Measurements from ENCODE around the gene PCSK5. TPM values are rescaled to one million over a fixed set of nuclear protein-coding genes. Genes with fewer than 3 reads are reported as not detected.

PCSK5 gene
- polyA plus RNA-seq, 1 experiment = 1.6 TPM

DNA sequence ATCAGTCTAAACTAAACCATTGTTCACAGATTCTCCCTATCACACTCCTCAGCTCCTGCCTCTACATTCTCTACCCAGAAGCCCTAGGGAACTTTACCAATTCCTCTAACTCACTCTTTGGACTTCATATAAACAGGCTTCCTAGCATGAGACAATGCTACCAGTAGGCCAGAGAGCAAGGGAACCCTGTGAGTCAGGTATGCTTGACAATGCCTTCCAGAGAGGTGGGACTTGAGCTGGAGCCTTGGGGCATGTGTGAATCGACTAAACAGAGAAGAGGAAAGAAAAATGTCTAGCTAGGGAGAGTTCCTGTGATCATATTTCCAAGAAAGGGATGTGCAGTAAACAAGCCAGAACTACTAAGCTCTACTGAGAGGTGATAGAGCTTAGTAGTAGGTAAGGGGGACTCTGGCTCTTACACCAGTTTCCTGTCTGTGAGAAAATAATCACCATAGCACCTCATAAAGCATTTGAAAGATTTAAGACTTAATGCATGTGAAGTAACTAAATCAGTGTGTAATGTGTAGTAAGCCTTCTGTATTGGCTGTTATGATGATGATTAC is 510.1 kb downstream of the PCSK5 start:
- H3K9me3 ChIP-seq (ENCODE audit: control insufficient read depth, insufficient read depth, low read length) = no peaks in the 10 kb centered on the region
- TF ChIP-seq, protein P1, sequence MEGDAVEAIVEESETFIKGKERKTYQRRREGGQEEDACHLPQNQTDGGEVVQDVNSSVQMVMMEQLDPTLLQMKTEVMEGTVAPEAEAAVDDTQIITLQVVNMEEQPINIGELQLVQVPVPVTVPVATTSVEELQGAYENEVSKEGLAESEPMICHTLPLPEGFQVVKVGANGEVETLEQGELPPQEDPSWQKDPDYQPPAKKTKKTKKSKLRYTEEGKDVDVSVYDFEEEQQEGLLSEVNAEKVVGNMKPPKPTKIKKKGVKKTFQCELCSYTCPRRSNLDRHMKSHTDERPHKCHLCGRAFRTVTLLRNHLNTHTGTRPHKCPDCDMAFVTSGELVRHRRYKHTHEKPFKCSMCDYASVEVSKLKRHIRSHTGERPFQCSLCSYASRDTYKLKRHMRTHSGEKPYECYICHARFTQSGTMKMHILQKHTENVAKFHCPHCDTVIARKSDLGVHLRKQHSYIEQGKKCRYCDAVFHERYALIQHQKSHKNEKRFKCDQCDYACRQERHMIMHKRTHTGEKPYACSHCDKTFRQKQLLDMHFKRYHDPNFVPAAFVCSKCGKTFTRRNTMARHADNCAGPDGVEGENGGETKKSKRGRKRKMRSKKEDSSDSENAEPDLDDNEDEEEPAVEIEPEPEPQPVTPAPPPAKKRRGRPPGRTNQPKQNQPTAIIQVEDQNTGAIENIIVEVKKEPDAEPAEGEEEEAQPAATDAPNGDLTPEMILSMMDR (IDR thresholded peaks at IDR 0.05; ENCODE audit: low read depth, low read length) = no peak
- CTCF ChIA-PET = interaction anchor here (0.8 to 3.4 kb wide), 3 partner anchors 258 to 304 kb away, joined by 3 to 27 read pairs (median 23); no protein-coding TSS in a partner anchor
- H3K4me3 ChIP-seq (ENCODE audit: low read depth, low read length) = no peak overlapping the region
- POLR2A ChIA-PET = no interaction called here
- H3K27ac ChIP-seq (ENCODE audit: low read depth, low read length) = no peak overlapping the region
- DNase-seq (ENCODE audit: low read depth, low spot score) = no peak
- no peaks in the 10 kb centered on the region for H3K27me3 ChIP-seq (ENCODE audit: control insufficient read depth, insufficient read depth, low read length)

DNA sequence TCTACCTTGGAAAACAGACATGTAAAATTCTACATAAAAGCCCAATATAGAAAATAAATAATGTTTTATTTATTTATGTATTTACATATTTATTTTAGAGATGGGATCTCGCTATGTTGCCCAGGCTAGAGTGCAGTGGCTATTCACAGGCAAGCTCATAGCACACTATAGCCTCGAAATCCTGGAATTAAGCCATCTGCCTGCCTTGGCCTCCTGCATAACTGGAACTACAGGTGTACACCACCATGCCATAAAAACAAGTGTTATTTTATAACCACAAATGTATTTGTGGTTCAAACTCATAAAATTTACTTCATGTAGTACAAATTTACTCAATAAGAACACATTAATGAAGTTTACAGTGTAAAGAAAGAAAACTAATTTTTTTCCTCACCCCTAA is 510.7 kb downstream of the PCSK5 start:
- no peaks in the 10 kb centered on the region for H3K27me3 ChIP-seq (ENCODE audit: control insufficient read depth, insufficient read depth, low read length)
- ChIA-PET CTCF (interaction anchor here (0.6 to 3.4 kb wide), 5 partner anchors 9 to 304 kb away, joined by 3 to 27 read pairs (median 9); no protein-coding TSS in a partner anchor), POLR2A (no interaction called here)
- no peak overlapping the region for H3K27ac ChIP-seq (ENCODE audit: low read depth, low read length)
- H3K9me3 ChIP-seq (ENCODE audit: control insufficient read depth, insufficient read depth, low read length) = no peaks in the 10 kb centered on the region
- no peak overlapping the region for H3K4me3 ChIP-seq (ENCODE audit: low read depth, low read length)
- no peak for DNase-seq (ENCODE audit: low read depth, low spot score)
- TF ChIP-seq, protein P1 (IDR thresholded peaks at IDR 0.05; ENCODE audit: low read depth, low read length) = no peak

DNA sequence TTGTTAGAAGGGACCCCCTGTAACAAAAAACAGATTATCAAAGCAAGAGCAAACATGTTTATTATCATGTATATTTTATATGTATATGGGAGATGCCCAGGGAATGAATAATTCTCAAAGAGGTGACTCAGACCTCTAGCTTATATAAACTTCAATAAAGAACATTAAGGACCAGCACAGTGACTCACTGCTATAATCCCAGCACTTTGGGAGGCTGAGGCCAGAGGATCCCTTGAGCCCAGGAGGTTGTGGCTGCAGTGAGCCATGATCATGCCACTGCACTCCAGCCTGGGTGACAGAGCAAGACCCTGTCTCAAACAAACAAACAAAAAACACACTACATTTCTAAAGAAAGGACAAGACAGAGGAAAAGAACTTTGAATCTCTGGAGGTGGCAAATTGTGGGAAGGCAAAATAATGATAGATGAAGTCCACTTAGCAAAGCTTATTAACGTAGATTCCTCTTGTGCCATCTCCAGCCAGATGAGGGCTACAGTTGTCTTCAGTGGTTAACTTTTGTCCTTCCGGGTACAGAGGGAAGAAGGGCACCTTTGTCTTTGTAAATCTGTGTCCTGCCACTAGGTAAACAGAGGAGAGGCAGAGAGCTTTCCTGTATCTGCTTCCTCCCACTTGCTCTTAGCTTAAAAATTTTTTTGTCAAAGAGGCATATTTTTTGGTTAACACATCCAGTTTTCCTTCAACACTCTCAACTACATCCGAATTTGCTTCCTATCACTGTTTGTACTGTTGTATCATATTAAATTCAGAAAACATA is 511.3 kb downstream of the PCSK5 start:
- TF ChIP-seq, protein P1 (IDR thresholded peaks at IDR 0.05; ENCODE audit: low read depth, low read length) = no peak
- CTCF ChIA-PET = interaction anchor here (0.6 to 3.4 kb wide), 7 partner anchors 9 to 303 kb away, joined by 3 to 27 read pairs (median 5); no protein-coding TSS in a partner anchor

DNA sequence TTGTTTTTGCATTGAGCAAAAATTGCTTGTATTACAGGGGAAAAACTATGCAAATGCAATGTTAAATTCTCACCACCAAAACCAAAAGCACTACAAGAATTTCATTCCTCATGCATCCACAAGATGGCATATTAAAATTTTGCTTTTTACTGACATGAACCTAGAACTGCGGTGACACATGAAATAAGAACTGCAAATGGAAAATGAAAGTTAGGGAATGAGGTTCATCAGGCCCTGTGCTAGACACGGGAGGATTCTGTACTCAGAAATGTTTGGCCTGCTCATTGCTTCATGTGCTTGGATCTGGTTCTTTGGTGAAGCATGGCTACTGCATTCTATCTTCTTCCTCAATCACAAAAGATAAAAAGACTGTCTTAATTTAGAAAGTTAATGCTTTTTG is 512.9 kb downstream of the PCSK5 start:
- ChIA-PET CTCF (interaction anchor here (0.9 to 3.4 kb wide), 6 partner anchors 9 to 302 kb away, joined by 3 to 27 read pairs (median 9); partner anchors contain the start of gene RFK), POLR2A (no interaction called here)
- Histone ChIP-seq H3K4me3 (ENCODE audit: low read depth, low read length) (no peak overlapping the region), H3K27me3 (ENCODE audit: control insufficient read depth, insufficient read depth, low read length) (no peaks in the 10 kb centered on the region), H3K9me3 (ENCODE audit: control insufficient read depth, insufficient read depth, low read length) (no peaks in the 10 kb centered on the region), H3K27ac (ENCODE audit: low read depth, low read length) (no peak overlapping the region)
- DNase-seq (ENCODE audit: low read depth, low spot score) = peak; percentile 56
- TF ChIP-seq, protein P1 (IDR thresholded peaks at IDR 0.05; ENCODE audit: low read depth, low read length) = peak; percentile 70

More for the DNA sequence above, 511.3 kb downstream of the PCSK5 start:
- H3K9me3 ChIP-seq (ENCODE audit: control insufficient read depth, insufficient read depth, low read length) = no peaks in the 10 kb centered on the region
- no peak for DNase-seq (ENCODE audit: low read depth, low spot score)
- POLR2A ChIA-PET = no interaction called here
- H3K27me3 ChIP-seq (ENCODE audit: control insufficient read depth, insufficient read depth, low read length) = no peaks in the 10 kb centered on the region
- H3K27ac ChIP-seq (ENCODE audit: low read depth, low read length) = peak overlapping the region; percentile 43
- no peak overlapping the region for H3K4me3 ChIP-seq (ENCODE audit: low read depth, low read length)

DNA sequence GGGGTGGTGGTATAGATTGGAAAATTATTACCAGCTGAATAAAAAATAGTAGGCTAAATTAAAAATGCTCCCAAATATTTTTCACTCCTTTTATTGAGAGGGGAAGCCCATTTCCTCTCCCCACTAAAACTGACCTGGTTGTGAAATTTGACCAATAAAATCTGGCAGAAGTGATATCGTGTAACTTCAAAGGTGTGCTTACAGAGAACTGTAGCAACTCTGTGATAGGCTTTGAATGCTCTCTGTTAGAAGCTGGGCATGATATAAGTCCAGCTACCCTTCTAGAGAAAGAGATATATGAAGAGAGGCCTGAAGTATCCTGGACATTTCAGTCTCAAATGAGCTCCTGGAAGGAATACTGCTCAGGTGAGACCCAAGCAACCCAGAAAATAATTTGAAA is 513.9 kb downstream of the PCSK5 start:
- H3K4me3 ChIP-seq (ENCODE audit: low read depth, low read length) = no peak overlapping the region
- POLR2A ChIA-PET = no interaction called here
- no peaks in the 10 kb centered on the region for H3K27me3 ChIP-seq (ENCODE audit: control insufficient read depth, insufficient read depth, low read length)
- DNase-seq (ENCODE audit: low read depth, low spot score) = no peak
- no peaks in the 10 kb centered on the region for H3K9me3 ChIP-seq (ENCODE audit: control insufficient read depth, insufficient read depth, low read length)
- CTCF ChIA-PET = interaction anchor here (0.5 to 2.7 kb wide), 5 partner anchors 11 to 301 kb away, joined by 3 to 30 read pairs (median 6); partner anchors contain the start of gene RFK
- H3K27ac ChIP-seq (ENCODE audit: low read depth, low read length) = no peak overlapping the region
- TF ChIP-seq, protein P1 (IDR thresholded peaks at IDR 0.05; ENCODE audit: low read depth, low read length) = no peak
